ENCODE data around the gene FOXP1. TPM values are rescaled to one million over a fixed set of nuclear protein-coding genes. Genes with fewer than 3 reads are reported as not detected.

FOXP1 gene
- total RNA-seq, 1 donor = 195 TPM

GRCh38 chr3:71380096-71380495, 203.4 kb downstream of the FOXP1 start:
- H3K4me1 ChIP-seq (ENCODE audit: insufficient read depth, low read length) = peaks cover 25% of the 10 kb centered on the region
- TF ChIP-seq CTCF (IDR thresholded peaks at IDR 0.05; ENCODE audit: extremely low read depth, low read depth, low read length) = peak; percentile 33
- no peak for DNase-seq (ENCODE audit: insufficient read length, low spot score, missing footprints)
- H2AFZ ChIP-seq (ENCODE audit: low read length) = no peak overlapping the region
- no peaks in the 10 kb centered on the region for H3K9me3 ChIP-seq (ENCODE audit: low read depth, low read length)
- H3K4me3 ChIP-seq (ENCODE audit: insufficient read depth, low read length) = no peak overlapping the region
- no peak overlapping the region for H3K4me2 ChIP-seq (ENCODE audit: insufficient read depth, low read length)
- H3K36me3 ChIP-seq (ENCODE audit: insufficient read depth, low read length) = no peaks in the 10 kb centered on the region
- no peaks in the 10 kb centered on the region for H3K27me3 ChIP-seq (ENCODE audit: insufficient read depth, low read length)
- no peak overlapping the region for H3K27ac ChIP-seq (ENCODE audit: low read depth, low read length)
- no peaks in the 10 kb centered on the region for H4K20me1 ChIP-seq (ENCODE audit: insufficient read depth, low read length)
- peaks cover 60% of the 10 kb centered on the region for H3K79me2 ChIP-seq (ENCODE audit: insufficient read depth, low read length)

- no peak for DNase-seq (ENCODE audit: insufficient read length, low spot score, missing footprints)
- peaks cover 61% of the 10 kb centered on the region for H3K79me2 ChIP-seq (ENCODE audit: insufficient read depth, low read length)
Observed at GRCh38 chr3:71378509-71378908, 205.0 kb downstream of the FOXP1 start.

GRCh38 chr3:71376911-71377310, 206.6 kb downstream of the FOXP1 start:
- H3K4me3 ChIP-seq (ENCODE audit: insufficient read depth, low read length) = no peak overlapping the region
- no peak for TF ChIP-seq CTCF (IDR thresholded peaks at IDR 0.05; ENCODE audit: extremely low read depth, low read depth, low read length)
- H3K4me1 ChIP-seq (ENCODE audit: insufficient read depth, low read length) = peaks cover 13% of the 10 kb centered on the region
- H3K36me3 ChIP-seq (ENCODE audit: insufficient read depth, low read length) = no peaks in the 10 kb centered on the region
- peaks cover 2% of the 10 kb centered on the region for H4K20me1 ChIP-seq (ENCODE audit: insufficient read depth, low read length)
- peaks cover 57% of the 10 kb centered on the region for H3K79me2 ChIP-seq (ENCODE audit: insufficient read depth, low read length)
- no peak overlapping the region for H3K4me2 ChIP-seq (ENCODE audit: insufficient read depth, low read length)
- no peak overlapping the region for H3K27ac ChIP-seq (ENCODE audit: low read depth, low read length)
- no peak for DNase-seq (ENCODE audit: insufficient read length, low spot score, missing footprints)
- no peaks in the 10 kb centered on the region for H3K9me3 ChIP-seq (ENCODE audit: low read depth, low read length)
- H3K27me3 ChIP-seq (ENCODE audit: insufficient read depth, low read length) = no peaks in the 10 kb centered on the region
- no peak overlapping the region for H2AFZ ChIP-seq (ENCODE audit: low read length)

More at GRCh38 chr3:71378509-71378908, 205.0 kb downstream of the FOXP1 start:
- H3K4me3 ChIP-seq (ENCODE audit: insufficient read depth, low read length) = no peak overlapping the region
- no peaks in the 10 kb centered on the region for H3K27me3 ChIP-seq (ENCODE audit: insufficient read depth, low read length)
- no peaks in the 10 kb centered on the region for H3K36me3 ChIP-seq (ENCODE audit: insufficient read depth, low read length)
- no peaks in the 10 kb centered on the region for H4K20me1 ChIP-seq (ENCODE audit: insufficient read depth, low read length)
- H3K27ac ChIP-seq (ENCODE audit: low read depth, low read length) = no peak overlapping the region
- H3K4me1 ChIP-seq (ENCODE audit: insufficient read depth, low read length) = peaks cover 13% of the 10 kb centered on the region
- no peaks in the 10 kb centered on the region for H3K9me3 ChIP-seq (ENCODE audit: low read depth, low read length)
- H3K4me2 ChIP-seq (ENCODE audit: insufficient read depth, low read length) = no peak overlapping the region
- no peak overlapping the region for H2AFZ ChIP-seq (ENCODE audit: low read length)
- no peak for TF ChIP-seq CTCF (IDR thresholded peaks at IDR 0.05; ENCODE audit: extremely low read depth, low read depth, low read length)

GRCh38 chr3:71376503-71376902, 207.0 kb downstream of the FOXP1 start:
- H3K4me3 ChIP-seq (ENCODE audit: insufficient read depth, low read length) = no peak overlapping the region
- H3K79me2 ChIP-seq (ENCODE audit: insufficient read depth, low read length) = peaks cover 53% of the 10 kb centered on the region
- no peak overlapping the region for H3K4me2 ChIP-seq (ENCODE audit: insufficient read depth, low read length)
- no peaks in the 10 kb centered on the region for H3K27me3 ChIP-seq (ENCODE audit: insufficient read depth, low read length)
- H3K4me1 ChIP-seq (ENCODE audit: insufficient read depth, low read length) = peaks cover 13% of the 10 kb centered on the region
- H3K36me3 ChIP-seq (ENCODE audit: insufficient read depth, low read length) = no peaks in the 10 kb centered on the region
- H3K27ac ChIP-seq (ENCODE audit: low read depth, low read length) = no peak overlapping the region
- H2AFZ ChIP-seq (ENCODE audit: low read length) = no peak overlapping the region
- TF ChIP-seq CTCF (IDR thresholded peaks at IDR 0.05; ENCODE audit: extremely low read depth, low read depth, low read length) = no peak
- no peaks in the 10 kb centered on the region for H3K9me3 ChIP-seq (ENCODE audit: low read depth, low read length)
- DNase-seq (ENCODE audit: insufficient read length, low spot score, missing footprints) = no peak
- H4K20me1 ChIP-seq (ENCODE audit: insufficient read depth, low read length) = peaks cover 2% of the 10 kb centered on the region
